CD8-positive, alpha-beta memory T cell (primary cell): ENCODE data around the gene SOCS3. TPM values are rescaled to one million over a fixed set of nuclear protein-coding genes. Genes with fewer than 3 reads are reported as not detected.

Source experiments
- CTCF ChIA-PET: fragments of 350-600 bp; sonication (Branson Sonifier 250); formaldehyde crosslinking; loops from one replicate; lab custom pipeline; 2021; ENCODE audit warnings: antibody characterized with exemption; lab: Charles Lee
- POLR2A ChIA-PET: fragments of 350-600 bp; sonication (Branson Sonifier 250); formaldehyde crosslinking; loops from one replicate; lab custom pipeline; 2021; ENCODE audit warnings: antibody characterized with exemption; lab: Charles Lee
- DNase-seq, 5 donors: peaks; one replicate each; pipeline versions ENCODE4 v3.0.0 to v3.0.0-alpha.2; 2020 to 2022; ENCODE audit warnings: mixed read lengths in 1 of 5
- H3K27ac ChIP-seq: one replicate; pipeline ENCODE4 v1.7.0; 2013; ENCODE audit warnings: low read depth, mild to moderate bottlenecking, low read length, moderate library complexity
- H3K27me3 ChIP-seq: 2 replicates; pipeline ENCODE4 v1.7.0; 2013; ENCODE audit warnings: low read length, mild to moderate bottlenecking; ENCODE audit not compliant: insufficient read depth, poor library complexity, severe bottlenecking
- H3K36me3 ChIP-seq: 2 replicates; pipeline ENCODE4 v1.7.0; 2013; ENCODE audit warnings: mild to moderate bottlenecking, low read length, moderate library complexity; ENCODE audit not compliant: insufficient read depth
- H3K4me1 ChIP-seq: 2 replicates; pipeline ENCODE4 v1.7.0; 2013; ENCODE audit warnings: mild to moderate bottlenecking, low read length, moderate library complexity; ENCODE audit not compliant: insufficient read depth
- H3K4me3 ChIP-seq: 2 replicates; pipeline ENCODE4 v1.7.0; 2013; ENCODE audit warnings: mild to moderate bottlenecking, low read length
- H3K9me3 ChIP-seq: 2 replicates; pipeline ENCODE4 v1.7.0; 2013; ENCODE audit warnings: mild to moderate bottlenecking, low read length
- H3K27ac Mint-ChIP-seq, 8 donors: one replicate each; pipeline ENCODE4 v1.8.0; 2020 to 2021; ENCODE audit warnings: mixed read lengths in 8 of 8, mild to moderate bottlenecking in 6 of 8, inconsistent platforms in 3 of 8, moderate library complexity in 3 of 8
- H3K27me3 Mint-ChIP-seq, 2 donors: one replicate each; pipeline ENCODE4 v1.8.0; 2020 to 2021; ENCODE audit warnings: mixed read lengths in 2 of 2, mild to moderate bottlenecking in 1 of 2, moderate library complexity in 1 of 2
- H3K36me3 Mint-ChIP-seq, 3 donors: one replicate each; pipeline ENCODE4 v1.8.0; 2020 to 2021; ENCODE audit warnings: mixed read lengths in 3 of 3, inconsistent platforms in 1 of 3, mild to moderate bottlenecking in 1 of 3
- H3K4me1 Mint-ChIP-seq, 3 donors: one replicate each; pipeline ENCODE4 v1.8.0; 2020 to 2021; ENCODE audit warnings: mixed read lengths in 3 of 3, inconsistent platforms in 1 of 3, mild to moderate bottlenecking in 1 of 3
- H3K4me3 Mint-ChIP-seq, 7 donors: one replicate each; pipeline ENCODE4 v1.8.0; 2020 to 2021; ENCODE audit warnings: mixed read lengths in 7 of 7, mild to moderate bottlenecking in 6 of 7, moderate library complexity in 4 of 7, inconsistent platforms in 2 of 7
- H3K9me3 Mint-ChIP-seq, 5 donors: one replicate each; pipeline ENCODE4 v1.8.0; 2020 to 2022; ENCODE audit warnings: mixed read lengths in 5 of 5, mild to moderate bottlenecking in 3 of 5, moderate library complexity in 2 of 5, inconsistent platforms in 1 of 5
- polyA plus RNA-seq: library from polyadenylated mRNA; unstranded; fragments of 300-500 nt; fragmentation: Illumina TruSeq; gene quantifications from one replicate; pipeline ENCODE4 v1.2.3, GENCODE V29; 2021
- total RNA-seq, 2 experiments: library from RNA; stranded (reverse); gene quantifications; one replicate each; pipeline ENCODE4 v1.2.3, GENCODE V29; 2021

SOCS3 gene
- total and polyA plus RNA-seq, 3 experiments from 2014 or later = 26.9 to 38.9 (median 27.4) TPM

DNA sequence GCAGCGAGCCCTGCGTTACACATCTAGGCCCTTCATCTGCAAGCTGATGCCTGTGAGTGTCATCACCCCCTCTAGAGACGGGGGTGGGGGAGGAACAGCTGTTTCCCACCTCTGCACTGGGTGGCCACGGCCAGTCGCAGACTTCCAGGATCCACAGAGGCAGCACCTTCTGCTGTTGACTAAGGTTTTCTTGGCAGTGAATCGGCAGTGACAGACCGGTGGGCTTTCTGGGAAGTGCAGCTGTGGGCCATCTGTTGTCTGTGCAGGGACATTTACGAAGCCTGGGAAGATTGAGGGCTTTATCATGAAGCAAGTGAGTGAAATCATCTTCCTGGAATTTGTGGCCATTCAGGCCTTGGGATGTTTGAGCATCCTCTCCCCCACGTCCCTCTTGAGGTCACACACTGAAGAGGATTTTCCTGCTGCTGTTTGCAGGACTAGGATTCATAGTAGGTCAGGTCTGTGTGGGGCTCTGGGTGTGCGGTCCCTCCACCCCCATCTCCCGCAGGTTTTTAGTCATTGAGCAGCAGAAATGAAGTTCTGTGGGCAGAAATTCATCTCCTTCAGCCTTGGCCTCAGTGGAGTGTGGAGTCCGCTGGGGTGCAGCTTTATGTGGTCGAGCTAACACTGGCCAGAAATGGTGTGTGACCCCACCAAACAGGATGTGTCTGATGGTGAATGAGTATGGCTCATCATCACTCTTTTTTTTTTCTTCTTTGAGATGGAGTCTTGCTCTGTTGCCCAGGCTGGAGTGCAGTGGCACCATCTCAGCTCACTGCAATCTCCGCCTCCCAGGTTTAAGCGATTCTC lies 30.6 kb upstream of the SOCS3 start:
- H3K4me3 Mint-ChIP-seq = no peak overlapping the region
- Histone ChIP-seq H3K4me1 (peaks cover 36% of the 10 kb centered on the region), H3K27me3 (no peaks in the 10 kb centered on the region), H3K4me3 (no peak overlapping the region), H3K27ac (no peak overlapping the region), H3K36me3 (peaks cover 17% of the 10 kb centered on the region), H3K9me3 (no peaks in the 10 kb centered on the region)
- H3K9me3 Mint-ChIP-seq = no peaks in the 10 kb centered on the region
- ChIA-PET CTCF (interaction anchor here (1.2 kb wide), 1 partner anchor 10 kb away, joined by 3 read pairs; no protein-coding TSS in a partner anchor), POLR2A (interaction anchor here (0.6 kb wide), 1 partner anchor 35 kb away, joined by 9 read pairs; no protein-coding TSS in a partner anchor)
- DNase-seq = no peak
- peak overlapping the region in 3 of 8 donors; percentile 4 to 23 (median 17) for H3K27ac Mint-ChIP-seq
- H3K4me1 Mint-ChIP-seq = peaks cover 49 to 73% (median 50%) of the 10 kb centered on the region in 3 donors
- no peaks in the 10 kb centered on the region for H3K27me3 Mint-ChIP-seq
- peaks cover 0 to 46% (median 9%) of the 10 kb centered on the region in 3 donors for H3K36me3 Mint-ChIP-seq

DNA sequence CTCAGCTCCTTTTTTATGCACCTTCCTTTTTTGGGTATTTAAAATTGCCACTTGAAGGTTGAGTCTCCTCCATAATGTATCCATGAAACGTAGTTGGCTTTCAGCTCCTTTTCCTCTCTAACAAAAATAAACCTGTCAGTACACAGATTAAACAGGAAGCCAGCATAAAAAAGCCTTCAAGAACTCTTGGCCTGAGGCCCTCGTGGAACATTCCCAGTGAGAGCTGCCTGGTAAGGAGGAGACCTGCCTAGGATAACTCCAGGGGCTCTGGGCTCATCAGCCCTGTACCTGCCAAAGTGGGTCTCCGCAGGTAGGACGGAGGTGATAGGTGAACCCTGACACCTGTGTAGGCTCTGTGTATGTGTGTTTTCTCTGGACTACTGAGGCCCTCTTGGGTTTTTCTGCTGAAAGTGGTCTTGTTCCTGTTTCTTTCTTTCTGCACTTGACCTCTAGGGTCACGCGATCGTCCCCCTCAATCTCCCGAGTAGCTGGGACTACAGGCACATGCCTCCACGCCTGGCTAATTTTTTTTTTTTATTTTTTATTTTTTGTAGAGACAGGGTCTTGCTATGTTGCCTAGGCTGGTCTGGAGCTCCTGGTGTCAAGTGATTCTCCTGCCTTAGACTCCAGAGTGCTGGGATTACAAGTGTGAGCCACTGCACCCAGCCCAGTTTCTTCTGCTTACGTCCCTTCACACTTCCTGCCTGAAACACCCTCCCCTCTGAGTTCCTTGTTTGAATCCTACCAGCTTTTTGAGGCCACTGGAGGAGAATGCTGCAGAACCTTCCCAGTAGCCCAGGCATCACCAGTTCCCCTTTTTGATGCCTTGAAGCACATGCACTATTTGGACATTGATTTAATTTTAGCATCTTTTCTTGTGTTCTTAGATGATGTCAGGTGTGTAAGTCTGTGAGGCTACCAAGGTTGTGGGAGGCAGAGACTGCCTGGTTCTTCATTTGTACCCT lies 28.4 kb upstream of the SOCS3 start:
- DNase-seq = no peak
- Mint-ChIP-seq H3K9me3 (no peaks in the 10 kb centered on the region), H3K27ac (peak overlapping the region in 7 of 8 donors; percentile 51 to 88 (median 74)), H3K4me1 (peaks cover 59 to 78% (median 64%) of the 10 kb centered on the region in 3 donors), H3K4me3 (peak overlapping the region in 5 of 7 donors; percentile 20 to 48 (median 28)), H3K27me3 (no peaks in the 10 kb centered on the region), H3K36me3 (peaks cover 0 to 27% (median 3%) of the 10 kb centered on the region in 3 donors)
- Histone ChIP-seq H3K27ac (no peak overlapping the region), H3K36me3 (peaks cover 8% of the 10 kb centered on the region), H3K27me3 (no peaks in the 10 kb centered on the region), H3K4me3 (peak overlapping the region; percentile 23), H3K4me1 (peaks cover 56% of the 10 kb centered on the region), H3K9me3 (no peaks in the 10 kb centered on the region)
- POLR2A ChIA-PET = no interaction called here
- CTCF ChIA-PET = interaction anchor here (1.6 kb wide), 1 partner anchor 25 kb away, joined by 4 read pairs; no protein-coding TSS in a partner anchor

DNA sequence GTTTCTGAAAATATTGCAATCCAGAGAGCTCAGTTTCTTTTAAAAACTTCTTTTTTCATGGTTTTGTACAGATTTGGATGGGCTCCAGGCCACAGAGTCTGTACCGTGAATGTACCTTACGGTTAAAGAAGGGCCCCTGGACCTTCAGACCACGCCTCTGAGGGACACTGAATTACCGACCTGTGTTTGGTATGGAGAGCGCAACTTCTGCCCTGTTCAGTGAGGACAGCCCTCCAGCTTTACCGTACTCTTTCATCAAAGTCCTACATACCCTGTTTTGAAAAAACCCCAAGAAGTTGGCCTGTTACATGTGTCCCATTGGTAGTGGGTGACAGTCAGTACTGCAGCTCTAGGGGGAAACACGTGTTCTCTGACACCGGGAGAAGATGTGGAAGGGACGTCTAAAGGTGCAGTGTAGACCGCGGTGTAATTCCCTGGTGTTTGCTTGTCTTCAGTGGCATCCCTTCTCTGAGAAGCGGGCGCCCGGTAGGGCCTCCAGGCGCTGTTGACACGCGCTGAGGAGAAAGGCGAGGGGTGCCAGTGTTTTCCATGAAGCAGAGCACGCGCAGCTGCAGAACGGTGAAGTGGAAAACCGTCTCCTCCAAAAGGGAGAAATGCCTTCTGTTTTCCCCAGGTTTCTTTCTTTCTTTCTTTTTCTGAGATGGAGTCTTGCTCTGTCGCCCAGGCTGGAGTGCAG lies 24.8 kb upstream of the SOCS3 start:
- Histone ChIP-seq H3K36me3 (peaks cover 4% of the 10 kb centered on the region), H3K4me1 (peaks cover 85% of the 10 kb centered on the region), H3K27me3 (no peaks in the 10 kb centered on the region), H3K27ac (no peak overlapping the region), H3K9me3 (no peaks in the 10 kb centered on the region), H3K4me3 (peak overlapping the region; percentile 29)
- H3K9me3 Mint-ChIP-seq = no peaks in the 10 kb centered on the region
- H3K27ac Mint-ChIP-seq = peak overlapping the region; percentile 76 to 92 (median 86)
- H3K27me3 Mint-ChIP-seq = no peaks in the 10 kb centered on the region
- H3K36me3 Mint-ChIP-seq = peaks cover 0 to 16% (median 6%) of the 10 kb centered on the region in 3 donors
- peak overlapping the region; percentile 51 to 75 (median 67) for H3K4me3 Mint-ChIP-seq
- peaks cover 75 to 84% (median 84%) of the 10 kb centered on the region in 3 donors for H3K4me1 Mint-ChIP-seq
- CTCF ChIA-PET = interaction anchor here (1.7 kb wide), 1 partner anchor 24 kb away, joined by 4 read pairs; no protein-coding TSS in a partner anchor
- DNase-seq = no peak
- POLR2A ChIA-PET = interaction anchor here (0.7 kb wide), 1 partner anchor 47 kb away, joined by 3 read pairs; no protein-coding TSS in a partner anchor

DNA sequence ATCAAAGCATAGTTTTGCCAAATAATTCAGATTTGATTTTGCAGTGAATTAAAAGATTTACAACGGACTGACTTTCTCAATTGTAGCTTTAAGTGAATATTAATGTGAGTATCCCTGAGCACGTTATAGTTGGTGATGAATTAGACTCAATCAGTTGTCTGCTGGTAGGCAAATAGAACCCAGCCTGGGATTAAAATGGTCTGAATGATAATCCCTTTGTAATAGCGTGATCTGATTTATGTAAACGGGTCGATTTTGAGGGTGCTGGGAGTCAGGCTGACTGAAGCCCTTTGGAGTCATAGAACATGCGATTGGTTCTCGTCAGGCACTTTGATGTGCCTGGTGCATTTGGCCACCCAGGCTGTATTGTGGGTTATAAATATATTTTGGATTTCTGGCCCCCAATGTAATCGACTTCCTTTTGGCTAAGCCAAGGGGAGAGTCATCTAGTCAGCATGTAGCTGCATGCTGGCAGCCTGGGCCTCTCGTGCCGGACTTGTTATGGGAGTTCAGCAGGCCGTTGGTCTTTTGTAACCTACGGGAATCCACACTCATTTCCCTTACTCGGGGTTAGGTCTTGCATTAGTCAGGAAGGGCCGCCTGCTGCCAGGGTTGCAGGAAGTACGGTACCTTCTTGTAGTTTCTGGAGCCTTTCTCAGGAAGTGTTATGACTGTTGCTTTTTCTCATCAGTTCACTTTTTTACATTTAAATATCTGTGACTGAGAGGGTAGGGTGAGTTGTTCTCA lies 24.0 kb upstream of the SOCS3 start:
- Mint-ChIP-seq H3K27ac (peak overlapping the region; percentile 76 to 92 (median 86)), H3K27me3 (peaks cover 0 to 1% of the 10 kb centered on the region in 2 donors), H3K4me1 (peaks cover 82 to 90% (median 89%) of the 10 kb centered on the region in 3 donors), H3K9me3 (no peaks in the 10 kb centered on the region), H3K36me3 (peaks cover 0 to 18% (median 6%) of the 10 kb centered on the region in 3 donors), H3K4me3 (peak overlapping the region; percentile 51 to 75 (median 67))
- peaks cover 88% of the 10 kb centered on the region for H3K4me1 ChIP-seq
- POLR2A ChIA-PET = interaction anchor here (0.7 kb wide), 1 partner anchor 1004 kb away, joined by 4 read pairs; no protein-coding TSS in a partner anchor
- DNase-seq = no peak
- CTCF ChIA-PET = interaction anchor here (1.3 to 1.7 kb wide), 3 partner anchors 8 to 38 kb away, joined by 4 to 6 read pairs (median 4); no protein-coding TSS in a partner anchor
- H3K9me3 ChIP-seq = no peaks in the 10 kb centered on the region
- H3K27ac ChIP-seq = no peak overlapping the region
- peaks cover 4% of the 10 kb centered on the region for H3K36me3 ChIP-seq
- no peaks in the 10 kb centered on the region for H3K27me3 ChIP-seq
- peak overlapping the region; percentile 32 for H3K4me3 ChIP-seq

DNA sequence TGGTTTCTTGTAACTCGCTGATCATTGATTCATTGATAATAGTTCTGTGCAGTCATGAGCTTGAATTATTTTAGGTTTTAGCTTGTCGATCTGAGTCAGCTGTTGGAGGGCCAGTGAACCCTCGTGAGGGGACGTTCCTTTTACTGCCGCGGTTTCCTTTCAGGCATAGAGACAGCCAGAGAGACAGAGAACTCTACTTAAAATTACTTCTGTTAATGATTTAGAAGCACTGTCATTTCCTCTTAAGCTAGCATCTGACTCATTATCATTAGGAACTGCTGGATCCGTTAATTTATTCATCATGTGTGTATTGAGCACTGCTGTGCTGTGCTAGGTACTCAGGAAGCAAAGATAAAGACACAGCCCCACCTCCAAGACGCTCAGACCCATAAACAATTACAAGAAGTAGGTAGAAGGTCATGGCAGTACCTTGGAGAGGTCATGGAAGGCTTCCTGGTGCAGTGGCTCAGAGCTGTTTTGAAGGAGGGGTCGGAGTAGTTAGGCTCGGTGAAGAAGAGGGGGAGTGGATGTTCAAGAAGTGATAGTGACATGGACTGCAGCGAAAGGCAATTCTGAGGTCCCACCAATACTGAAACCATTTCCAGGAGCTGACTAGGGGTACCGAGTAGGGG lies 21.8 kb upstream of the SOCS3 start:
- Mint-ChIP-seq H3K27ac (peak overlapping the region; percentile 83 to 94 (median 88)), H3K9me3 (no peaks in the 10 kb centered on the region), H3K4me3 (peak overlapping the region; percentile 69 to 95 (median 79)), H3K36me3 (peaks cover 0 to 15% (median 4%) of the 10 kb centered on the region in 3 donors), H3K27me3 (peaks cover 0 to 1% of the 10 kb centered on the region in 2 donors), H3K4me1 (peaks cover 71 to 77% (median 73%) of the 10 kb centered on the region in 3 donors)
- Histone ChIP-seq H3K27ac (peak overlapping the region; percentile 49), H3K9me3 (no peaks in the 10 kb centered on the region), H3K36me3 (no peaks in the 10 kb centered on the region), H3K4me1 (peaks cover 74% of the 10 kb centered on the region), H3K27me3 (no peaks in the 10 kb centered on the region), H3K4me3 (peak overlapping the region; percentile 17)
- ChIA-PET POLR2A (no interaction called here), CTCF (interaction anchor here (0.7 to 2.6 kb wide), 3 partner anchors 20 to 40 kb away, joined by 3 to 14 read pairs (median 3); no protein-coding TSS in a partner anchor)
- DNase-seq = peak in 3 of 5 donors; percentile 13 to 68 (median 56)

DNA sequence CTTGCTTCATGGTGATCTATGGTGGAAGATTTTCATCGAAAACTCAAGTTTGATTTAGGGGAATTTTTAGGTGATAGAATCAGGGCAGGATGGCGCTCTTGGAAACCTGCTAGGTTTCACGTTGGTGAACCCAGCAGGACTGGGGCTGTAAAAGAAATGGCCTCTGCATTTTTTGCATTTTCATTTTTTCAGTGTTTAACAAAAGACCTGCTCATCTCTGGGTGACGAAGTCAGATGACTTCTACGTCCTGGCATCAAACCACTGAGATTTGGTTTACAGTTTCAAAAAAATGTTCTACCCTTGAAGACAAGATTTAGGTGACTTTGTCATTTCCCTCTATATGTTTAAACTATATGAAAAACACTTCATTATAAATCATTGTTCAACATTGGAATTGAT lies 20.5 kb upstream of the SOCS3 start:
- H3K27me3 ChIP-seq = no peaks in the 10 kb centered on the region
- H3K4me3 ChIP-seq = no peak overlapping the region
- H3K9me3 ChIP-seq = no peaks in the 10 kb centered on the region
- Mint-ChIP-seq H3K27ac (peak overlapping the region; percentile 58 to 93 (median 80)), H3K9me3 (no peaks in the 10 kb centered on the region), H3K4me1 (peaks cover 57 to 63% (median 60%) of the 10 kb centered on the region in 3 donors), H3K4me3 (peak overlapping the region; percentile 71 to 95 (median 92)), H3K36me3 (peaks cover 0 to 12% (median 4%) of the 10 kb centered on the region in 3 donors), H3K27me3 (peaks cover 0 to 1% of the 10 kb centered on the region in 2 donors)
- POLR2A ChIA-PET = no interaction called here
- CTCF ChIA-PET = no interaction called here
- H3K27ac ChIP-seq = no peak overlapping the region
- no peak for DNase-seq
- H3K4me1 ChIP-seq = peaks cover 61% of the 10 kb centered on the region
- no peaks in the 10 kb centered on the region for H3K36me3 ChIP-seq
